SU-DHL-6 (cell line): ENCODE results near the gene DIO2.

Experiments
- H2AFZ ChIP-seq: fragments of 200-600 bp; sonication (generic); 2 replicates; pipeline ENCODE4 v1.6.1; 2014; ENCODE audit warnings: low read depth, mild to moderate bottlenecking, moderate library complexity, mixed read lengths, antibody characterized with exemption, low read length; ENCODE audit not compliant: severe bottlenecking
- H3F3A ChIP-seq: fragments of 200-600 bp; shearing (Covaris generic); 2 replicates; pipeline ENCODE4 v1.6.0; 2016; ENCODE audit warnings: antibody characterized with exemption, mild to moderate bottlenecking; ENCODE audit not compliant: insufficient read depth
- H3K27ac ChIP-seq: fragments of 200-600 bp; sonication (generic); 2 replicates; pipeline ENCODE4 v1.5.1; 2016; ENCODE audit warnings: low read depth, mild to moderate bottlenecking, low read length, moderate library complexity, mixed read lengths
- H3K27me3 ChIP-seq: fragments of 200-600 bp; sonication (generic), shearing (Covaris generic); 2 replicates; pipeline ENCODE4 v1.6.0; 2014; ENCODE audit warnings: mild to moderate bottlenecking, low read length
- H3K36me3 ChIP-seq: fragments of 200-600 bp; sonication (generic); 2 replicates; pipeline ENCODE4 v1.6.1; 2014; ENCODE audit warnings: mild to moderate bottlenecking, low read length, mixed read lengths
- H3K4me2 ChIP-seq: fragments of 300-600, 200-600 bp; shearing (Covaris generic), sonication (generic); 2 replicates; pipeline ENCODE4 v1.6.0; 2014; ENCODE audit warnings: low read length, low read depth, mild to moderate bottlenecking; ENCODE audit not compliant: poor library complexity, severe bottlenecking
- H3K4me3 ChIP-seq: fragments of 200-600 bp; sonication (generic); 2 replicates; pipeline ENCODE4 v1.5.1; 2014; ENCODE audit warnings: antibody characterized with exemption, low read length, mild to moderate bottlenecking, mixed read lengths; ENCODE audit not compliant: insufficient read depth, poor library complexity, severe bottlenecking
- H3K79me2 ChIP-seq: fragments of 200-600 bp; sonication (generic); 2 replicates; pipeline ENCODE4 v1.6.1; 2014; ENCODE audit warnings: mild to moderate bottlenecking, low read length, moderate library complexity; ENCODE audit not compliant: insufficient read depth
- H3K9ac ChIP-seq: fragments of 200-600 bp; sonication (generic); 2 replicates; pipeline ENCODE4 v1.7.0; 2014; ENCODE audit warnings: mild to moderate bottlenecking, low read length
- H3K9me2 ChIP-seq: fragments of 200-600 bp; sonication (generic); replicated peaks from 2 replicates; pipeline ENCODE4 v1.6.1; 2014; ENCODE audit warnings: low read length; ENCODE audit not compliant: insufficient read depth
- H3K9me3 ChIP-seq: fragments of 200-600 bp; sonication (generic); 2 replicates; pipeline ENCODE4 v1.6.1; 2014; ENCODE audit warnings: low read length, mixed read lengths; ENCODE audit not compliant: insufficient read depth
- H4K20me1 ChIP-seq: fragments of 200-600 bp; sonication (generic); 2 replicates; pipeline ENCODE4 v1.6.1; 2014; ENCODE audit warnings: low read depth, mild to moderate bottlenecking, antibody characterized with exemption, low read length, moderate library complexity, mixed read lengths
- EZH2phosphoT487 ChIP-seq: fragments of 200-600 bp; sonication (generic), shearing (Covaris generic); conservative IDR thresholded peaks from 2 replicates; pipeline ENCODE4 v1.6.1; 2018; ENCODE audit warnings: mild to moderate bottlenecking, antibody characterized with exemption, low read length, moderate library complexity, mixed read lengths
- TF ChIP-seq, protein P1 (sequence below): fragments of 200-600 bp; sonication (generic); IDR thresholded peaks from one replicate; pipeline ENCODE4 v1.5.1; 2017; ENCODE audit warnings: antibody characterized with exemption, mild to moderate bottlenecking, low read length, moderate library complexity; ENCODE audit not compliant: insufficient read depth, poor library complexity, severe bottlenecking

DIO2 gene

DNA sequence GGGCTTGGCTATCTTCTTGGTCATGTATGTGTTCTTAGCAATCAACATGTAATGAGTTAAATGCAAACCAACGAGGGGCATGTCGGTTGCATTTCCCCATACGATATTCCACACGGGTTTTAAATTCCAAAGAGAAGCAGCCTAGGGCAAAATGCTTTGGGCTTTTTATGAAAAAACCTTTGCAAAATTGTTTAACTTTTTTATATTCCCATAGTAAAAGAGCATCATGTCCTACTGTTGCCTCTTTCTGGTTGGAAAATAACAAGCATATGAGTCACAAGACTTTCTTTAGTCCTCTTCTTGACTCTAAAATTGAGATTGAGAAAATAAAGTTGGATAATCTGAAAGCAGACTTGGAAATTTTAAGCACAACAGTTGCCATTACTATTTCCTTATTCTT, 3.8 kb upstream of the DIO2 start:
- Histone ChIP-seq H3K9me3 (no peaks in the 10 kb centered on the region), H3K79me2 (no peaks in the 10 kb centered on the region), H3F3A (no peaks in the 10 kb centered on the region)

DNA sequence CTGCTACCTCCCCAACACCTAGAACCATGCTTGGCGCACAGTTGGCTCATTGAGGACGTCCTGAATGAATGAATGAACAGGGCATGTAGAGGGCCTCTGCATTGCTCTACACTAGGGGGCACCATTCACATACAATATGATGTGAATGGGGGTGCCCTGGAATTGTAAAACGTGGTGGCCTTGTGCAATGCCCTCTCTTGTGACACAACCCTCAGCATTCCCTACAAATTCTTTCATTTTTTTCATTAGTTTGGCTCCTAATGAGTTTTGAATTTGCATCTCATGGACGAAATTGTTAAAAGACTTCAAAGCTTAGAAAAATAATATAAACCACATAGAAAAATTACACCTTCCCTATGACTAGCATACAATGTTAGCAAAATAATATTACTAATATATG, 2.3 kb upstream of the DIO2 start:
- H3K9me3 ChIP-seq = no peaks in the 10 kb centered on the region
- no peak overlapping the region for H3K4me3 ChIP-seq
- no peak for TF ChIP-seq EZH2phosphoT487
- TF ChIP-seq, protein P1, sequence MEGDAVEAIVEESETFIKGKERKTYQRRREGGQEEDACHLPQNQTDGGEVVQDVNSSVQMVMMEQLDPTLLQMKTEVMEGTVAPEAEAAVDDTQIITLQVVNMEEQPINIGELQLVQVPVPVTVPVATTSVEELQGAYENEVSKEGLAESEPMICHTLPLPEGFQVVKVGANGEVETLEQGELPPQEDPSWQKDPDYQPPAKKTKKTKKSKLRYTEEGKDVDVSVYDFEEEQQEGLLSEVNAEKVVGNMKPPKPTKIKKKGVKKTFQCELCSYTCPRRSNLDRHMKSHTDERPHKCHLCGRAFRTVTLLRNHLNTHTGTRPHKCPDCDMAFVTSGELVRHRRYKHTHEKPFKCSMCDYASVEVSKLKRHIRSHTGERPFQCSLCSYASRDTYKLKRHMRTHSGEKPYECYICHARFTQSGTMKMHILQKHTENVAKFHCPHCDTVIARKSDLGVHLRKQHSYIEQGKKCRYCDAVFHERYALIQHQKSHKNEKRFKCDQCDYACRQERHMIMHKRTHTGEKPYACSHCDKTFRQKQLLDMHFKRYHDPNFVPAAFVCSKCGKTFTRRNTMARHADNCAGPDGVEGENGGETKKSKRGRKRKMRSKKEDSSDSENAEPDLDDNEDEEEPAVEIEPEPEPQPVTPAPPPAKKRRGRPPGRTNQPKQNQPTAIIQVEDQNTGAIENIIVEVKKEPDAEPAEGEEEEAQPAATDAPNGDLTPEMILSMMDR = peak; percentile 48
- H3K27me3 ChIP-seq = no peaks in the 10 kb centered on the region
- H3K9ac ChIP-seq = no peak overlapping the region
- H2AFZ ChIP-seq = no peak overlapping the region
- H3K79me2 ChIP-seq = no peaks in the 10 kb centered on the region
- no peaks in the 10 kb centered on the region for H3K36me3 ChIP-seq
- H3F3A ChIP-seq = no peaks in the 10 kb centered on the region
- H3K4me2 ChIP-seq = no peak overlapping the region
- no peaks in the 10 kb centered on the region for H4K20me1 ChIP-seq
- no peaks in the 10 kb centered on the region for H3K9me2 ChIP-seq
- H3K27ac ChIP-seq = no peak overlapping the region

More for the DNA sequence above, 3.8 kb upstream of the DIO2 start:
- TF ChIP-seq, protein P1 = no peak
- TF ChIP-seq EZH2phosphoT487 = no peak
- Histone ChIP-seq H3K9me2 (no peaks in the 10 kb centered on the region), H3K27me3 (no peaks in the 10 kb centered on the region; the same call in 1 of the 2 replicates), H3K9ac (no peak overlapping the region), H3K36me3 (no peaks in the 10 kb centered on the region), H3K4me3 (no peak overlapping the region), H3K4me2 (no peak overlapping the region), H4K20me1 (no peaks in the 10 kb centered on the region), H2AFZ (no peak overlapping the region), H3K27ac (no peak overlapping the region)

DNA sequence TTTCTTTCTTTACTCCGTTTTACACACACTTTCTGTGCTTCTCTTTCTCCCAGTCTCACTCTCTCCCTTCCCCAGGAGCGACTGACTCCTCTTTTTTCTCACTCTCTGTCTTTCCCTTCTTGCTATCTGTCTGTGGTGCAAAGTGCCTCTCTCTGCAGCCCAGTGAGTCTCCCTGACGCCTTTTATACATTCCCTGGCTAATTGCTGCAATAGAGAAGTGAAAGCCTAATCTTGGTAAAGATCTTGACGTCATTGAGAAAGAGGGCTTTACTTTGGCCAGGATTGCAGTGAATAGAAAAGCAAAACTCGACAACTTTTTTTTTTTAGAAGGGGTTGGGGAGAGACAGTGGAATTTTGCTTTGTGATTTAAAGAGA, 706 bp upstream of the DIO2 start:
- TF ChIP-seq, protein P1 = no peak
- no peak for TF ChIP-seq EZH2phosphoT487
- H3K9me2 ChIP-seq = no peaks in the 10 kb centered on the region
- H3K9me3 ChIP-seq = no peaks in the 10 kb centered on the region
- H4K20me1 ChIP-seq = no peaks in the 10 kb centered on the region
- no peaks in the 10 kb centered on the region for H3K36me3 ChIP-seq
- no peaks in the 10 kb centered on the region for H3K79me2 ChIP-seq
- H3K27me3 ChIP-seq = no peaks in the 10 kb centered on the region
- no peak overlapping the region for H3K4me2 ChIP-seq
- no peak overlapping the region for H3K9ac ChIP-seq
- no peak overlapping the region for H3K27ac ChIP-seq
- no peak overlapping the region for H2AFZ ChIP-seq
- no peak overlapping the region for H3K4me3 ChIP-seq
- no peaks in the 10 kb centered on the region for H3F3A ChIP-seq
